GM10847 (cell line): ENCODE results near the gene EXOC3L4.

Experiments used
- POLR2A ChIP-seq: IDR thresholded peaks from 2 replicates; pipeline ENCODE4 v1.6.1; 2011; ENCODE audit not compliant: insufficient read length; ENCODE audit errors: extremely low read depth

The EXOC3L4 gene

DNA sequence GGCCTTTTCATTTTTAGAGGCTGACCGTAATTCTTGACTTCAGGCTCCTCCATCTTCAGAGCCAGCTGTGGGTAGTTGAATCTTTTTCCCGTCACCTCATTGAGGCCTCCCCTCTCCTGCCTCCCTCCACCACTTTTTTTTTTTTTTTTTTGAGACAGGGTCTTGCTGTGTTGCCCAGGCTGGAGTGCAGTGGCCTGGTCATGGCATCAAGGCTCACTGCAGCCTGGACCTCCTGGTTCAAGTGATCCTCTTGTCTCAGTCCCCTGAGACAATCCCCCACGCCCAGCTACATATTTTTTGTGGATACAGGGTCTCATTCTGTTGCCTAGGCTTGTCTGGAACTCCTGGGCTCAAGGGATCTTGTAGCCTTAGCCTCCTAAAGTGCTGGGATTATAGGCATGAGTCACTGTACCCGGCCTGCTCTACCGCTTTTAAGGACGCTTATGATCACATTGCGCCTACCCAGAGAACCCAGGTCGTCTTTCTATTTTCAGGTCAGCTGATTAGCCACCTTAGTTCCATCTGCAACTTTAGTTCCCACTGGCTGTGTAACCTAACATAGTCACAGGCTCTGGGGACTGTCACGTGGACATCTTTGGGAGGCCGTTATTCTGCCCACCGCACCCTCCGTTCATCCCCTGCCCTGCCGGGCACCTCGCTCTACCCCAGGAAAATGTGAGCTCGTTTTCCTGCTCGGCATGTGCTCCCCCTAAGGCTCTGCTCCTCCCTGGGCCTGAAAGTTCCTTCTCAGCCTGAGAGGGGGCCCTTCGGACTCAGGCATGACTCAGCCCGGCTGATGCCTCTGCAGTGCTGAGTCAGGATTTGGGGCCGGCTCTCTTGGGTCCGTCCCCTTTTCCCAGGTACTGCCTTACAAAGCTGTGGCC is 42.1 kb downstream of the EXOC3L4 start:
- TF ChIP-seq POLR2A = no peak

DNA sequence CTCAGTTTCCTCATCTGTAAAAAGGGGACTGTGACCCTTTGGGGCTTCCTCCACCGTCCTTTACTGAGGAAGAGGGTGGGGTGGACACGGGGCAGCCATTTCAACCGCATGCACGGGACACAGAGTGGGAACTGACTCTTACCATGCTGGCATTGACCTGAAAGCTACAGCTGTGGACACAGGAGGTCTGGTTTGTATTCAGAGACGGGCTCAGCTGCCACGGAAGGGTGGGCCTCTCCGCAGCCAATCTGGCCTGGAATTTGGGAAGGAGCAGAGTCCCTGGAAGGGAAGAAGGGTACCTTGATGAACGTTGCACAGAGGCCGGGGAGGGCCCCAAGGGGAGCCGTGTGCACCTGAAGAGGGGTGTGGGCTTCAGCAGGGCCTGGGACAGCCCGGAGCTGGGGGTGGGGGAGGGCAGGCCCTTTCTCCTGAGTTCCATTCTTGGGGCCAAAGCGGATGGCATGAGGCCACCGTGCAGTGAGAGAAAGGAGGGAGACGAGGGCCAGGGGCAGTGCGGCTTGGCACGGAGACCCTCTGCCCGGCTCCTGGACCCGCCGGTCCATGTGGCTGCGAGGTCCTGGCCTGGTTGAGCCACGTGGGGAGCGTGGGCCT is 43.3 kb downstream of the EXOC3L4 start:
- TF ChIP-seq POLR2A = no peak

DNA sequence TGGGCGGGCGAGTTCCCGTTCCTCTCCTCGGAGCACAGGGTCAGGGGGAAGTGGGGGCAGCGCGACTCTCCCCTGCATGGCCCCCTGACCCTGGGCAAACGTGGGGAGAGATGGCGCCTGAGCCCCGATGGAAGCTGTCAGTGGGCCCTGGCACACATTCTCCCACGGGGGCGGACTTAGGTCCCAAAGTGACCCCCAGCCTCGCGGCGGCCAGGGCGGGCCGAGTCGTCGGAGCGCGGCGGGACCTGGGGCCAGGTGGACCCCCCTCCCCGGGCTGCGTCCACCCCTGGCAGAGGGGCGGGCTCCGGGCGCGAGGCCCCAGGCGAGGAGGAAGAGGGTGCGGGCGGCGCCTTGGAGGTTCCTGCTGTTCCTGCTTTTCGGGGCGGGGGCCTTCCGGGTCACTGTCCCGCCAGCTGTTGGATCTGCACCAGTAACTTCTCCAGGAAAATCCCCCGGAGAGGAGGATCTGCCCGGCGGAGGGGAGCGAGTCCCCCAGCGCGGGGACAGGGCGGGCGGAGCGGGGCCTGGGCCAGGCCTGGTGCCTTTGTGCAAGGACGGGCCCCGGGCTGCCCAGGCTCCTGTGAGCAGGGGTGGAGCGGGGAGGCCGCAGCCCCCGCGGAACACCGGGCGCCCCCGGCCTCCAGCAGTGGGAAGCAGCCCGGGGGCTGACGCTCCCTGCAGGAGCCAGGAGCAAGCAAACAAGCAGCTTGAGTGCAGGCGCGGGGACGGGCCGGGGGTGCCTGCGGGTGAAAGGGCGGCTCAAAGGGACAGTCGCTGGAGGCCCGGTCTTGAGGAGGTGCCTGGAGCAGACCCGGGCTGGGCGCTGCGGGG is 44.0 kb downstream of the EXOC3L4 start:
- no peak for TF ChIP-seq POLR2A

DNA sequence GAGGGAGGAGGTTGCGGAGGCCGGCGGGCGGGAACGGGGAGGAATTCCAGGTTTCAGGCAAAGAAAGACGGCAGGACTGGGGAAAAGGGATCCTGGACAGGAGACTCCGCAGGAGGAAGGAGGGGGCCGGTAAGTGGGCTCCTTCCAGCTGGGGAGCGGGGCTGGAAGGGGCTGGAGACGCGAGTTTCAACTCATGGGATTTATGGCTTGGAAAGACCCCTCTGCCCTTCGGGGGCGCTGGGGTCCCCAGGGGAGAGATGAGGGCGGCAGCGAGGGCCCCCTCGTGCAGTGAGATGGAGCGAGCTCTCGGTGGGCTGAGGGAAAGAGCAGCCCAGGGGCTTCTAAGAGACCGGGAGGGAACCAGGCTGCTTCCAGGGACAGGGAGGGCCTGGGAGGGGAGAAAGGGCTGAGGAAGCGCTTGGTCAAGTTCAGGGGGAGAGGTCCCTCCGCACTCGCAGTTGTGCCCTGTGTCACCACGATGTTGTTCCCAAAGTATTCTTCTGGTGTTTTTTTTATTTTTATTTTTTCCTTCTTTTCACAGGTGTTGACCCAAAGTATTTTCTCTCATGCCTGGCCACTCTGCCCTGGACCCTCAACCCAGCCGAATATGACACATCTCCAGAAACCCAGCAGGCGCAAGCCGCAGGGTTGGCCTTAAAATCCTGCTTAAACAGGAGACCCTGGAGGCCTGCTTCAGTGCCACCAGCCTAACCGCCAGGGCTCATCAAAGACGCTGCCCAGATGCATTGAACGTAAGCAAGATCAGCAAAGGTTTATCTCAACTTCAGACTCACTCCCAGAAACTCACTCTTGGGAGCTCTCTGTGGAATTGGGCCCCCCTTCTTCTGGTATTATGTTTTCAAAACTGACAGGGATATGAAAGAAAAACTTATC is 44.9 kb downstream of the EXOC3L4 start:
- no peak for TF ChIP-seq POLR2A

DNA sequence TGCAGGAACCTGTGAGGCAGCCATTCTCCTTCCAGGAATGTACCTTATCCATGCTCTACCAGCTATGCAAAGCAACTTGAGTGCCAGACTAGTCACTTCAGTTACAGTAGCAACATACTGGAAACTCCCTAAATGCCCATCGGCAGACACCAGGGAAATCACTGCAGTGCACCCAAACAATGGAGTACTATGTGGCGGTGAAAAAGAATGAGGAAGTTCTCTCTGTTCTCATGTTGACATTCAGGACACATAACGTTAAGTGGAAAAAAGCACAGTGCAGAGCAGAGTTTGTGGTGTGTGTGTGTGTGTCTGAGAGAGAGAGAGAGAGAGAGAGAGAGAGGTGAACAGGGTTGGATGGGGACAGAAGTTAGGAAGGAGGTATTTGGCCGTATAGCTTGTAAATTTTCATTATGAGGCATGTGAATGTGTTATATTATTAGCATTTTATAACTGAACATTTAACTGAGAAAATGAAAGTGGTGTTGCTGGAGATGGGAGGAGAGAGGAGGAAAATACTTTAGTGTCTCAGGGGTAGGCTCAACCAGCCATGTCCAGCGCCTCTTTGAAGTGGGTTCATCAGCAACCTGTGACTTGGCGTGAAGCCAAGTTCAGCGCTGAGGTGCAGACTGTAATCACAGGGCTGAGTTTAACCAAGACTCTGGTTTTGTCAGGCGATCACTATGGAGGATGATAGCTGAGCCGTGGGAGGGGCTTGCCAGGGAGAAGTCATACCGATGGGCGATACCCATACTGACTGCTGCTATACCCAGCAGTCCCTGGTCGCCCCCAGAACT is 46.0 kb downstream of the EXOC3L4 start:
- no peak for TF ChIP-seq POLR2A

DNA sequence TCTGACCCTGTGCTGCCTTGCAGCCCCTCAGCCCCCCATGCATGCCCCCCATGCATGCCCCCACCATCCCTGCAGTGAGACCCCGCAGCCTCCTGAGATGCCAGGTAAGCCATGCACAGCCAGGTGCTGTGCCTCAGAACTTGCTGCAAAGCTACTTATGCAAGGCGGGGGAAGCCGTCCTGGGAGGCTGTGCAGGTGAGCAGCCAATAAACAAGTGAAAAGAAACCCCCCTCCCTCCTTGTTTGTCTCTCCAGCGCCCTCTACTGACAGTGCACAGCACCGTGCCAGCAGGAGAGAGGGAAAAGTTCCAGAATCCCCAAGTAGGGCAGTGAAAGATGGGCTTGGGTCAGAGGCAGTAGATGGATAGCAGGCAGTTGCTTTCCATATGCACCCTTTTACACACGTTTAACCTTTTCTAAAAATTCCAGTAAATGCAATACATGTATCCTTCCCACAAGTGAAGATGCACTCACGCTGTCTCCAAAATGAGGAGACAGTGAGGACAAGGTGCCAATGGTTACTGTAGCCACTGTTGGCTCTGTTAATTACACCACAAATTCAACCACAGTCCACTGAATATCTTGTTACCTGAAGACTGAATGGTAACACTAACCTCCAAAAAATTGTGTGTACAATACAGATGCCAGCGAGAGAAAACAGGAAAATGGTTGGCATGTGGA is 46.7 kb downstream of the EXOC3L4 start:
- no peak for TF ChIP-seq POLR2A

DNA sequence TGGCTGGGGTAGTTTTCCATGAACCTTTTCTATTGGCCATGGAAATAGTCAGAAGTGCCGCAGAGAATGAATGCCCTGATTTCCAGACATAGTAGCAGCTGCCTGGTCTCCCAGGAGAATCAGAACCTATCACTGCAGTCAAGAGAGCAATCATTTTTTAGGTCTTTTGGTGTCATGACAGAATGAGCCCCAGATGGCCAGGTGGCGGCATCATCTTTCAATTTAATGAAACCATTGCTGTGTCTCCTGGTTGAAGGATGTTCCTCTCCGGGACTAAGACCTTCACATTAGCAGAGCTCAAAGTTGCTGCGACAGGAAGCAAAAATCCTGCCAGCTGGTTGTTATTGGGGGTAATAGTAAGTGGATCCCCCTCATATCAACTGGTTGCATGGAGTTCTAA is 47.5 kb downstream of the EXOC3L4 start:
- TF ChIP-seq POLR2A = no peak

DNA sequence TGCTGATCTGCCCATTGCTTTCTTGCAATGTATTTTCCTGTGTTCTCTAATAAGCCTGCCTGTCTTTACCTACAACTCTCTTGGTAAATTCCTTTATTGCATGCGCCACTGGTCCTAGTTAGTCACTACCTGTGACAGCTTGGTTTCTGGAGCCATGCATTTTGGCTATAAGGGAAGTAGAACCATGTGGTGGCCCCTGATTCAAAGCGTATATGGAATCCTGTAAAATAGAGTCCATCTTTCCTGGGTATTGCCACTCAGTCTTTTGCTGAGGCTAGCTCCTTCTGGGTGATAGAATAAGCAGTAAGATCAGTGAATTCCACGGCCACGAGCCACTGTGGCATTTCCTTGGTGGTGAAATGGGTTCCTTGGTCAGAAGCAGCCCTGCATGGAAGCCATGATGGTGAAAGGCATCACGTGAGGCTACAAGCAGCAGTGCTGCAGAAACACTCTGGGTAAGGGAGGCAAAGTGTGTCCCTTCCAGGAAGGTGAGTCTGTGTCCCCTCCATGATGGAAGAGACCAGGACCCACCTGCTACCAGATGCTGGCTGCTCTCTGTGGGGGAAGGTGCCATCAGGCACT is 48.3 kb downstream of the EXOC3L4 start:
- no peak for TF ChIP-seq POLR2A

DNA sequence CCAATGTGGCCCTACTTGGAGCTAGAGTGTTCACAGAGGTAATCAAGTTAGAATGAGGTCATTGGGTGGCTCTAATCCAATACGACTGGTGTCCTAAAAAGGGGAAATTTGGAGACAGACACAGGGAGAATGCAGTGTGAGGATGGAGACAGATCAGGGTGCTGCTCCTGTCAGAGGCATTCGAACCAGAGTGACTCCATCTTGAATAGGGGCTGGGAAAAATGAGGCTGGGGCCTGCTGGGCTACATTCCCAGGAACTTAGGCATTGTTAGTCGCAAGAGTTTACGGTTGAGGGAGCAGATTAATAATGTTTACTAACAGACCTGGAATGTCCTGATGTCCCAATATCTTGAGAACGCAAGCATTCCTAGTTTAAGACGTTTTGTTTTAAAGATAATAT is 49.0 kb downstream of the EXOC3L4 start:
- TF ChIP-seq POLR2A = no peak

DNA sequence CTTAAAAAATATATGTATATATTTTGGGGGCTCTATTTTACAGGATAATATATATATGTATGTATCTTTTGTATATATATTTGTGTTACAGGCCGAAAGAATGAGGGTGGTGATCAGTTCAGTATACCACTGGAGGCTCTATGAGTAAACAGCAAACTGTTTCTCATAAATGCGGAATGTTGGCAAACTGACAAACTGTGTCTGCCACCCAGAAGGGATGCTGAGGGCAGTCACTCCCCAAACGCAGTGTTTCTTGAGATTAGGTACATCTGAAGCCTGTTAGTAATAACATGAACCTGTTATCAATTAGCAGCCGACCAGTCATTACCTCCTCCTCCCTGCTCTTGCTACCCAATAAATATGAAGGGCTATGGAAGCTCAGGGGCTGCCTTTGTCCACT is 49.6 kb downstream of the EXOC3L4 start:
- TF ChIP-seq POLR2A = no peak

DNA sequence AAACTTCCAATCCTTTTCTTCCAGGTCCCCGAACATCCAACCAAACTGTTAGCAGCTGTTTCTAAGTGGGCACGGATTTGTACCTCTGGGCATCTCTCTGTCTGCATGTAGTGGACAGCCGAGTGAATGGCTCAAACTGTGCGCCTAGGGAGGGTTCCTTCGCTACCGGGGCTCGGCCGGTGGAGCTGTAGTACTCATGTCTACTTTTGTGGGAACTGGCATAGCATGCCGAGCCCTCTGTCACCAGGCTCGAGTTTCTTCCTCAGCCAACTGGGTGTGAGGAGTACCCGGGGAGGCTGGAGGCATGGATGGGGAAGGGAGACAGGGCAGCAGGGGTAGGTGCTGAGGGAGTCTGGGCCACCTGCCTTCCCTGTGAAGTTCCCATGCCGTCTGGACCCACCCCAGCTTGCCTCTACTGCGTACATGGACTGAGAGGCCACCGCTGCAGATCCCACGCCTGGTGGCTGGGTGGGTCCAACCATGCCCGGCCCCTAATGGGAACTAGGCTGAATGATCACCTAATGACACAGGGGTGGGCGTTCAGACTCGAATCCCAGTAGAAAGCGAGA is 51.7 kb downstream of the EXOC3L4 start:
- no peak for TF ChIP-seq POLR2A

DNA sequence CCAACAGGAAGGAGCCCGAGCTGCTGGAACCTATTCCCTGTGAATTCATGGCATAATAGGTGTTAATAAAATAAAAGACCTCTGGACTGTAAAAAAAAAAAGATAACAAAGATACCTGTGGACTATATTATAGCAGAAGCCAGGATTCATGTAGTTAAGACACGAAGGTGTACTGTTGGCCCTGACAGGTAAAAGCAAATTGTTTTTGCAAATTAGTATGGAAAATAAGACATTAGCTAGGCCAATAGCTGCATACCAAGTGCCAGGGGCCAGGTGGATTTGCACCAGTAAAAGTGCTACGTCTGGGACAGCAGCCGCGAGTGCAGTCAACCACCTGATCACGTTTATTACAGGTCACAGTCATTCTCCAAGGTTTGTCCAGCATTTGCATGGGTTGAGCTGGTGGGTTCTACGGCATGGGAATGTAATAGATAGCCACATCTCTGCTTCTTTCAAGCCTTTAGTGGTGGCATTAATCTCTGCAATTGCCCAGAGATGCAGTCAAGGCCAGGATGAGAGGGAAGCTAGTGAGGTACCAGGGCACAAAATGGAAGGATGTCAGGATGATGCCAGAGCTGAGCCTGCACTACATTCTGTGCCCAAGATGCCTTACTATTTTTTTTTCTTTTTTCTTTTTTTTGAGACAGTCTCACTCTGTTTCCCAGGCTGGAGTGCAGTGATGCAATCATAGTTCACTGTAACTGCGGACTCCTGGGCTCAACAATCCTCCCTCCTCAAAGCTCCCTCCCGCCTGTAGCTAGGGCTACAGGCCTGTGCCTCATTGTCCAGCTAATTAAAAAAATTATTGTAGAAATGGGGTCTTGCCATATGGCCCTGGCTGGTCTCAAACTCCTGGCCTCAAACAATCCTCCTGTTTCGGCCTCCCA is 55.1 kb downstream of the EXOC3L4 start:
- TF ChIP-seq POLR2A = no peak

DNA sequence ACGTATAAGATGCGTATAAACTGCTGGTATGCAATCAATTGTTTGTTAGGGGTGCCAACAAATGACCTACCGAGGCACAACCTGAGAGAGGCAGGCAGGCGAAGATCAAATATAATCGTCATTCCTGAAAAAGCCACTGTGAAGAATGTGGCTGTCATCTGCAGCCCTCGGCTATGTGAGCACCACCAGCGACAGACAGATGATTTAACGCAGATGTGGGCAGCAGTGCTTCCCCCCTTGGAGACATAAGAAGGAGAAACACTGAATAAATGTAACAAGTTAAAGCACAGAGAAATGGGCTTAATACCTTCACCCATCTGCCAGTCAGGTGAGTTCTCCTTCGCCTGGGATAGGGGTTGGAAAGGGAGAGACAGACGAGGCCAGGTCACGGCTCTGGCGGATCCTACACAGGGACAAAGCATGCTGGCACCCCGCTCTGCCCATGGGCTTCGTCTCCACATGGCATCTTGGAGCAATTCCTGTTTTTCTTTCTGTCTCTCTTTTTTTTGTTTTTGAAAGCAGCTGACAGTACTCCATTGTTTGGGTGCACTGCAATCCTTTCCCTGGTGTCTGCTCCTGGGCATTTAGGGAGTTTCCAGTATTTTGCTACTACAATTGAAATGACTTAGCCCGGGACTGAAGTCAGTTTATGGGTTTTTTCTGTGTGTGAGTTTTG is 56.9 kb downstream of the EXOC3L4 start:
- TF ChIP-seq POLR2A = no peak
